ENCODE results near the gene GJC2.
A peak's percentile ranks its signal among the peaks of the same experiment; 100 is the strongest.

The GJC2 gene

DNA sequence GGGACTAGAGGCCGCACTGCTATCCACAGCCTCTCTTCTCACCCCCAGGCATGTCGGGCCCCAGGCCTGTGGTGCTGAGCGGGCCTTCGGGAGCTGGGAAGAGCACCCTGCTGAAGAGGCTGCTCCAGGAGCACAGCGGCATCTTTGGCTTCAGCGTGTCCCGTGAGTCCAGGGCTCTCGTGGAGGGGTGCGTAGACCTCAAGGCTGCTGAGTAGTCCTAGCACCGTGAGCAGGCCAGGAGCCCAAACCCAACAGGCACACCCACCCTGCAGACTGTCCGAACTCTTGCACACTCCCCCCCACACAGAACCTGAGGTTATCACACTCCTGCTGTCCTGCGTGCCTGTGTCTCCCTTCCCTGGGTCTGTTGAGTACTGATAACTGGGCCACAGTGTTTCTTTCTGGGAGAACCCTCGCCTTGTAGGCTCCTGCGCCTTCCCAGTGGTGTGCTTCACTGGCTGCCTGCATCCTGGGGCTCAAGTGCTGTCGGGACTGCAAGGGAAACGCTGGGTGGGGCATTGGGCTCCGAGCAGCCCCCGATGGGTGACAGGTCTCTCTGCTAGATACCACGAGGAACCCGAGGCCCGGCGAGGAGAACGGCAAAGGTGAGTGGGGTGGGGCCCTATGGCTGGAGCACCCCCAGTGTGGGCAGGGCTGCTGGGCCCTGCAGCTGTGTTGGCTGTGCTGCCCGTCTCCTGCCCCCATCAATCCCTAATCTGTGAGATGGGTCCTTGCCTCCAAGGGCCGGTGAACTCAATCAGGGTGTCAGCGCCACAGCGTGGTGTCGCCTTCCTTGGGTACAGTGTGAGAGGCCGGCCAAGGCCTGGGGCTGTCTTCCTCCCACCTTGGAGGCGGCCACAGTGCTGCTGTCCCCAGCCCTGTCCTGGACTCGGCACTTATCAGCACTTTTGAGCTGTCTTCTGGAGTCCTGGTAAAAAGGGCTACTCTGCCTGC lies 4.0 kb upstream of the GJC2 start:
- DNase-seq (ENCODE audit: low spot score): peak; percentile 72

DNA sequence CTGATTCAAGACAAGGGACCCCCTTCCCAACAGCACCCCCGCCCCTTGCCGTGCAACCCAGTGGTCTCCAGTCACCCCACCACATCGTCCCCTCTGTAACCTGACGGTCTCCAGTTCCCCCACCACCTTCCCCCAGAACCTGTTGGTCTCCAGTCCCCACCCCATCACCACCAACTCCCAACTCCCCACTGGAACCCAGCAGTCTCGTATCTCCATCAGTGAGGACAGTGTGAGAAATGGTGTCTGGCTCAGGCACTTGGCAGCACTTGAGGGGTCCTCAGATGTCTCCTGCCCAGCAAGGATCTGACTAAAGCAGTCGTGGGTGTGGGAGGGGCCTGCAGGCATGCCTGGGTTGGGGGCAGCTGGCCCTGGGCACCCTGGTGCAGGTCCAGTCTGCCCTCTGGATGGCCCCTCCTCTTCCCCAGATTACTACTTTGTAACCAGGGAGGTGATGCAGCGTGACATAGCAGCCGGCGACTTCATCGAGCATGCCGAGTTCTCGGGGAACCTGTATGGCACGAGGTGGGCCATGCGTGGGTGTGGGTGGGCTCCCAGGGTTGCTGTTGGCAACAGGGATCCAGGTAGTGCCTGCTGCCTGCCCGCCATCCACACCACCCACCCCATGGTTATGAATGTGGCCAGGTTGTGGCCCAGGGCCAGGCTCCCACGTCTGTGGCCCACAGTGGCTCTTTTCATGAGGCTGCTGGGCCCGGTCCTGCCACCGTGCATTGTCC lies 3.1 kb upstream of the GJC2 start:
- DNase-seq (ENCODE audit: low spot score): no peak

DNA sequence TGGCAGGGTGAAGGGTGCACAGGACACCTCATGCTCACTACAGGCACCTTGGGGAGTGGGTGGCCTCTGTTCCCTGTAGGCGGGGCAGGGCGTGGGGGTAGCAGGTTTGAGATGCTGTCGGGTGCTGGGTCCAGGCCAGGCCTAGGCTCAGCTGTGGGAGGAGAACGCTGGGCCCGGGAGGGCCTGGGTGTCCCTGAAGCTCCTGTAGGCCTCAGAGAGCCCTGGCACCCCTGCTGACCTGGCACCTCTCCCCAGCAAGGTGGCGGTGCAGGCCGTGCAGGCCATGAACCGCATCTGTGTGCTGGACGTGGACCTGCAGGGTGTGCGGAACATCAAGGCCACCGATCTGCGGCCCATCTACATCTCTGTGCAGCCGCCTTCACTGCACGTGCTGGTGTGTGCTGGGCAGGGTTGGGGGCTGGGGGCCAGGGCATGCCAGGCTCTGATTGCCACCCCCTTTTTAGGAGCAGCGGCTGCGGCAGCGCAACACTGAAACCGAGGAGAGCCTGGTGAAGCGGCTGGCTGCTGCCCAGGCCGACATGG lies 2.5 kb upstream of the GJC2 start:
- no peak for DNase-seq (ENCODE audit: low spot score)

DNA sequence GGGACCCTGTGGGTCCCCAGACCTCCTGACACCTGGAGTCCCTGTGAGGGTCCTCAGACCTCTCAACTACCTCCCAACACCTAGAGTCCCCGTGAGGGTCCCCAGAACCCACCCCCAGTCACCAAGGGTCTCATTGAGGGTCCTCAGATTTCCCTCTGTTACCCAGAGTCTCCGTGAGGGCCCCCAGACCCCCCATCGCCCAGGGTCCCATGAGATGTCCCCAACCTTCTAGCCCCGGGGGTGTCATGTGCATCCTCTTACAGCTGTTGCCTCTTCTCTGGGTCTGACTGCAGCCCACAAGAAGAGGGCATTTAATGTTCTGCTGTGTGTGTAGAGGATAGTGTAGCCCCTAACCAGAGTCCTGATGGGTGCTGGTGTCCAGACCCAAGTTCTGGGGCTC lies 2.0 kb upstream of the GJC2 start:
- no peak for DNase-seq (ENCODE audit: low spot score)

DNA sequence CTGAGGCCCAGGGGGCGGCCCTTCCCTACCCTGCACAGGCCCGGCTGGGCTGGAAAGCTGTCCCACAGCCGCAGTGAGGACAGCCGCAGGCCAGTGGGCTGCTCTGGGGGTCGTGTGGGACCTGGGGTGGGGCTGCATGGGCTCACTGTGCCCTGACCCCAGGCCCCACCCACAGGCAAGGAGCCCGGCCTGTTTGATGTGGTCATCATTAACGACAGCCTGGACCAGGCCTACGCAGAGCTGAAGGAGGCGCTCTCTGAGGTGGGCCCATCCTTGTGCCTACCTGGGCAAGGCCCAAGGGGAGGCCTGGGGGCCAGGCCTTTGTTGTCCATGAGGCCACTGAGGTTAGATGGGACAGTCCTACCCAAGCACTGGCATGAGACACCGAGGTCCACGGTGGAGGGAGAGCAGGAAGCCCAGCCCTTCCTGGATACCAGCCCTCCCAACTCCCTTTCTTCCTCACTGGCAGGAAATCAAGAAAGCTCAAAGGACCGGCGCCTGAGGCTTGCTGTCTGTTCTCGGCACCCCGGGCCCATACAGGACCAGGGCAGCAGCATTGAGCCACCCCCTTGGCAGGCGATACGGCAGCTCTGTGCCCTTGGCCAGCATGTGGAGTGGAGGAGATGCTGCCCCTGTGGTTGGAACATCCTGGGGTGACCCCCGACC lies 1.4 kb upstream of the GJC2 start:
- DNase-seq (ENCODE audit: low spot score): no peak

DNA sequence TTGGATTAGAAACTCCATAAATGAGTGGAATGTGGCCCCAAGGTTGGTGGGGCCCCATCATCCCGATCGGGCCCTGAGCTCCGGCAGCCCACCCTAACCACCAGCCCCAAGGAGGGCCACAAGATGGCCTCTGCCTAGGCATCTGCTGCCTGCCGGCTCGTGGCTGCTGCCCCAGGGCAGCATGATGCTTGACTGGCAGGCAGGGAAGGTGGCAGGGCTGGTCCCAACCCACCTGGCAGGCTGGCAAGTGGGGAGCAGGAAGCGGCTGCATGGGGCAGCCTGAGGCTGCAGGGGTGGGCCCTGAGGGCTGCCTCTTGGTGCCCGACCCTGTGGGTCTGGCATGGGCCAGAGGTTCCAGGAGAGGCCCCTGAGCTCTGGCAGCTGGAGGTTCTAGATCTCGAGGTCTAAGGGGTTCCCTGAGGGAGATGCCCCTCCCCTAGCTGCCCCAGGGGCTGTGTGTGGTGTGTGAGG lies 760 bp upstream of the GJC2 start:
- DNase-seq (ENCODE audit: low spot score): no peak

DNA sequence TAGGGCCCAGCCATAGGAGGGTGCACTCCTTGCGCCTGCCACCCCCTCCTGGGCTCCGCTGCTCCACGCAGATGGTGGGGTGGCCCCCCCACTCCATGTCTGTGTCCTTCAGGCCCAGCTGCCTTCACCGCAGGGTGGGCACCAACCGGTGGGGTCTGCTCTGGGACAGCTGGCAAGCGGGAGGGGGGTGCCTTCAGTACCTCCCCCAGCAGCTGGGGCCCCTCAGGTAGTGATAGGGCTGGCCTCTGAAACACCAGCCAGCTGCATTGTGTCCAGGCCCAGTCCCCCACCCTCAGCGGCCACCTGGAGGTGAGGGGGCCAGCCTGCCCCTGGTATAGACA lies 360 bp downstream of the GJC2 start:
- no peak for DNase-seq (ENCODE audit: low spot score)

DNA sequence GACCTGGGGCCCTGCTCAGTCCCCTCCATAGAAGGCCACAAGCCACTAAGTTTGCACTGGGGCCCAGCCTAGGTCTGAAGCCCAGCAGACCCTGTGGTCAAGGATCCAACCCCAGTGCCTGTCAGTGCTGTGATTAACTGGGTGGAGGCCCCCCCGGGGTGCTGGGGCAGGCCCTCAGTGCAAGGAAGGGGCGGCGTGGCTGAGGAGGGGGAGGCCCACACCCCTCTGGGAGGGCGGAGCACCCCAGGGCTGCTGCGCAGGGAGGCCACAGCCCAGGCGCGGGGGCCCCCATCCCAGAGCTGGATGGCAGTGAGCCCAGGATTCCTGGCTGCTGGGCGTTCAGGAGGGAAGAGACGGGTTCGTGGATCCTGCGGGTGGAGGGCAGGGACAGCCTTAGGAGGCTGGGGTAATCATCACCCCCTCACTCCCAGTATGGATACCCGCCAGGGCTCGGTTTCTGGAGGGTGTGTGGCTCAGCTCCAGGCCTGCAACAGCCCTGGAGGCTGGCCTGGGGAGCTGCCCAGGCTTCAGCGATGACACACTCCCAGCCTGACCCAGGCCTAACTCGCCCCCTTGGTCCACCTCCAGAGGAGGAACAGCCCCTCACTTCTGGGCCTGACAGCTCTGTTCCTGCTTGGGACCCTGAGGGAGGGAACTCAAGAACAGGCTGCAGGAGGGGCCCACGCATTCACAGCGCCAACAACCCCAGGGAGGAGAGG lies 890 bp downstream of the GJC2 start:
- no peak for DNase-seq (ENCODE audit: low spot score)

DNA sequence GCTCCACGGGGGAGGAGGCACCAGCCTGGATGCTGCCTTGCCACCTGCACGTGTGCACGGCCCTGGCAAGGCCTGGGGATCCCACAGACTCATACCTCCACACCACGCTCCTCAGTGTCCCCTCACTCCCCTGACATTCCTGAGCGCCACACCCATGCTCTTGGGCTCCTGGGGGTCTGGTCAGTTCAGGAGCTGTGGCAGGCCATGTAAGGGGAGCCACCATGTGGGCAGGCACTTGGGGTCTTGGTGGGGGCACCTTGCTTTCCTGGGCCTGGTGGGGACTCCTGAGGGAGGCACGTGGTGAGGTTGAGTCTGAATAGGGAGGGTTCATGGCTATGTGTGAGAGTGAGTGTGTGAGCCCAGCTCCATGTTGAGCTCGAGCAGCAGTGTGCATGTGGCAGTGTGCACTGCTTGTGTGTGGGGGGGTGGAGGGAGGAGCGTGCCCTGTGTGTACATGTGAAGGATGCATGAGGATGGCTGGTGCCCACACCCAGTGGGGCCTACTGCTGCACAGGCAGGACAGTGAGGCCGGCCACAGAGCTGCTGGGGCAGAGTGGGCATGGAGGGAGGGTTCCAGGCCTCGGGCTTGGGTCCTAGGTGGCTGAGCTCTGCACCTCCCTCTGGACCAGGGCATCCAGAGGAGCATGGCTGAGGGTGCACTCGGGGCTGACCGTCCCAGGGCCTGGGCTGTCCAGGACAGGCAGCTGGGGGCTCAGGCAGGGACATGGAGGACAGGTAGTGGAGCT lies 1.6 kb downstream of the GJC2 start:
- DNase-seq (ENCODE audit: low spot score): no peak

DNA sequence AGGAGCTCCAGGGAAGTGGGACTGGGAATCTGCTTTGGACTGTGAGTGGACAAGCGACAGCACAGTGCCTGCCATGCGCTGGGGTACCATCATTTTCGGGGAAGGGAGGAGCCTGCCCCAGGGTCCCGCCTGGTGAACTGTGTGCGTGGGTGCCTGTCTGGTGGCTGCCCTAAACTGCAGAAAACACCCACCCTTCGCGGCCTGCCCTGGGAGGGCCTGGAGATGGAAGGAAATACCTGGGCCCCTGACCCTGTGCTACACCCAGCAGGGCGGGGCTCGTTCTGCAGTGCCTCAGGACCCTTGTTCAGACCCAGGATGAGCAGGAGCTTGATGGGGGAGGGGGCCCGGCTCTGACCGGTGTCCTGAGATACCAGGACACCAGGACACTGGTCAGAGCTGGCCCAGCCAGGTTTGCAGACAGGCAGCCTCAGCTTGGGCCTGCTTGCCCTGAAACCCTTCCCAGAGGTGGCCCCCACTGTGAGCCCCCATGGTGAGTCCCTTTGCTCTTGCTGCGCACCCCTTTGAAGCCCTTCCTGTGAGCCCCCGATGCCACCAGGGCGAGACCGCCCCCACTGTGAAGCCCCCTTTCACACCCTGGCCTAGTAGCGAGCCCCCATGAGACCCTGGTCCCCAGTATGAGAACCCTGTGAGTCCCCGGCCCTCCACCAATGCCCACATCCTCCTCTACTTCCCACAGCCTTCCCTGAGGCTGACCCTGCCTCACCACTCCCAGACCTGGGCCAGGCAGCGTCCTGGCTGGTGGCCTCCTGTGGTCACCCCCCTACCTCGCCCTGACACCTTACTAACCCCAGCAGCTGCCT lies 2.6 kb downstream of the GJC2 start:
- DNase-seq (ENCODE audit: low spot score): no peak

DNA sequence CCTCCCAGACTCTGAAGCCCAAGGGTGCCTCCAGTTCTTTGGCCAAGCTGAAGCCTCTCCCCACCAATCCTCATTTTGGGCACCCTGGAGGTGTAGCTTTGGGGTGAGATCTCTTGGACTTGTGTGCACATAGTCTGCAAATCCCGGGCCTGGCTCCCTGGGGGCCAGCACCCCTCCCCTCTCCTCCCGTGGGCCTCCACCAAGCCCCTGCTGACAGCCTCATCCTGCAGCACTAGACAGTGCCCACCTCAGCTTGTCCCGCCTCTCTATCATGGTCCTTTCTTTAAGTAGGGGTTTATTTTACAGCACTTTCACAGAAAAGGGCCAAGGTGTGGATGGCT lies 3.2 kb downstream of the GJC2 start:
- DNase-seq (ENCODE audit: low spot score): no peak

DNA sequence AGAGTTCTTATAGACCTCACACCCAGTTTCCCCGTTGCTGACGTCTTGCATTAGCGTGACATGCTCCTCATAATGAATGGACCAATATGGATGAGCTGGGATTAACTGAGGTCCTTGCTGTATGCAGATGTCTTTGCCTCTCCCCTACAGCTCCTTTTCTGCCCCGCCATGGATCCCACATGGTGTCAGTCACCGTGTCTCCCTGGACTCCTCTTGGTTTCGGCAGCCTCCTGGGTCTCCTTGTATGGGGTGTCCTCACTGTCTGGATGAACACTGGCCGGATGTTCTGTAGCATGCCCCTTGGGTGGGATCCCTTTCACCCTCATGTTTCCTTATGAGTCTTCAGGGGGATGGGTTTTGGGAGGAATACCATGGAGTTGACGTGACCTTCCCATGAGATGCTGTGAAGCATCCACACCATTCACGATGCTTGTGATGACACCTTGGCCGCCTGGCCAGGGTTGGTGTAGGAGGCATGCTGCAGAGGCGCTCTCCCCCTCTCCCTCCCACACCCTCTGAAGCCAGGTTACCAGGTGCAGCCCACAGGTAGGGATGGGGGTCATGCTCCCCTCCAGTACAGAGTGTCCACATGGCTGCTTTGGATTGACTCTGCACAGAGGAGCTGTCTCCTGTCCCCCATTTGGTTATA lies 4.4 kb downstream of the GJC2 start:
- DNase-seq (ENCODE audit: low spot score): no peak

DNA sequence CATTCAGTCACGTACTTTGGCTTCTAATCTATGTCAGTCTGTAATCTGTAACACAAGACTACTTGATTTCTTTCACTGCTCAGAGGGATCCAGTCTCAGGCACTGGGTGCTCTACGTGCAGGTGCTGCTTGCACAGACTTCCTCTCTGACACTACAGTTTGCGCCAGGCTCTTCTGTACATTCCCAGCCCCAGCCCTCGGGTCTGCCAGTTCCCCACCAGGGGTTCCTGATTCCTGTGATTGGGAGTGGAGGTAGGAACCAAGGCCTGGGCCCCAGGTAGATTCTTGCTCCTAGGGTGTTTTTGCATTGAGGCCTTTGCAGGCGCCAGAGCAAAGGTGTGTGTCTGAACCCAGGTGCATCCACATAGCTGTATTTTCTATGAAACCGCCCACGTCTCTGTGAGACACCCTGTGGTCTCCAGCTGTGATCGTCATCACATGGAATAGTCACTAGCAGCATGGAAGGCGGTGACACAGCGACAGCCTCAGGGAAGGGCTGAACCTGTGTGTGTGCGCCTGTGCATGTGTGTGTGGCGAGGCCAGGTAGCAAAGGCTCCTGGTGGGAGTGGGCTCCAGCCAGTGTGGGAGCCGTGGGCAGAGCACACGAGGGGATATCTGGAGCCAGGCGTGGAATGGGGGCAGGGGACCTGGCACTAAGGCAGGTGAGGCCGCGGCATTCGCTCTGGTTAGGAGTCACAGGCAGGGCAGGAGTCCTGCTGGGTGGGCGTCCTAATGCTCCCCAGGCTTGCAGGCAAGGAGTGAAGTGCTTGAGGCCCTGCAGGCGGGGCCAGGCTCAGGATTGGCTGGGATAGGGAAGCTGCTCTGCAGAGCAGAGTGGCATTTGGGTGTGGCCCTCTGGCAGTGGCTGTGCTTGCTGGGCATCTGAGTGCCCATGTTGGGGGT lies 5.2 kb downstream of the GJC2 start:
- DNase-seq (ENCODE audit: low spot score): no peak

DNA sequence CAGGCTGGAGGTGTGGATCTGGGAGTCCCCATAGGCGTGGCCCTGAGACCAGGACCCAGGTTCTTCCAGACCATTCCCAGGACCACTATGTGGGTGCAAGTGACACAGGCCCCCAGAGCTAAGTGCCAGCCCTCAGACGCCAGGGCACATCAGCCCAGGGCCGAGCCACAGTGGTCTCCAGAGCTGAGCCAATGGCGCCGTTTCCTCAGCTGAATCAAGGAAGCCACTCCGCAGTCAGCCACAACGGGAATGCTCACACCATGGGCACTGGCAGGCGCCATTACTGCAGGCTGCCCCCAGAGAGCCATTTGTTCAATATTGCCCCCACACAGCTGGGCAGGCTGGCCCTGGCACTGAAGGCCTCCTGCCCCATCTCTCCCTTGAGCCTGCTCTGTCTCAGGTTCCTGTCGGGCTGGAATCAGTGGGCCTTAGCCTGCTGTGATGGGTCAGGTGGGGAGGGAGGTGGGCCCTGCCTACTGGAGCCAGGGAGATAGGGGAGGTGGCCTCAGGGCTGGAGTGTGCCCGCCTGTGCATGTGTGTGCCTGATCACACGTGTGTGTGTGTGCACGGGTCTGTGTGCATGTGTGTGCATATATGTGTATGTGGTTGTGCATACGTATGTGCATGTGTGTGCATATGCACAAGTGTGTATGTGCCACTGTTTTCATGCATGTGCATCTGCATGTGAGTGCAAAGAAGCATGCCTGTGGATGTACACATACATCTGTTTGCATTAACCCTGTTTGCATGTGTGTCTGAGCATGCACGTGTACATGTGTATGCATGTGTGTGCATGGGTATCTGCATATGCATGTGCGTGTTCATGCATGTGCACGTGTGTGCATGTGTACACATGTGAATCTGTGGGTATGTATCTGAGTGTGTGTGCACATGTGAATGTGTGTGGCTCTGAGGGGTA lies 6.1 kb downstream of the GJC2 start:
- no peak for DNase-seq (ENCODE audit: low spot score)

DNA sequence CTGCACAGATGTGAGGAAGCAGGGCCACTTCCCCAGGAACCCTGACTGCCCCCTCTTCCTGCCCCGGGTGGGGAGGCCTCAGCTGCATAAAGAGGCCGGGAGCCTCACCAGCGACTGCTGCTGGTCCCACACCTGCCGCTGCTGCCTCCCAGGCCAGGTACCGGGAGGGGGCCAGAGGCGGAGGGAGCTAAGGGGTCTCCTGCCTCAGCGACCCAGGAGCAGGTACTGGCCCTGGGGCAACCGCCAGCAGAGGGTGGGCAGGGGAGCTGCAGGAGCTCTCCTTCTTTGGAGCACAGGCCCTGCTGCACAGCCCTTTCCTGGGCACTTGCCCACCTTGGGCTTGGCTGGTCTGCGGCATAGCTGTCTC lies 6.8 kb downstream of the GJC2 start:
- no peak for DNase-seq (ENCODE audit: low spot score)

DNA sequence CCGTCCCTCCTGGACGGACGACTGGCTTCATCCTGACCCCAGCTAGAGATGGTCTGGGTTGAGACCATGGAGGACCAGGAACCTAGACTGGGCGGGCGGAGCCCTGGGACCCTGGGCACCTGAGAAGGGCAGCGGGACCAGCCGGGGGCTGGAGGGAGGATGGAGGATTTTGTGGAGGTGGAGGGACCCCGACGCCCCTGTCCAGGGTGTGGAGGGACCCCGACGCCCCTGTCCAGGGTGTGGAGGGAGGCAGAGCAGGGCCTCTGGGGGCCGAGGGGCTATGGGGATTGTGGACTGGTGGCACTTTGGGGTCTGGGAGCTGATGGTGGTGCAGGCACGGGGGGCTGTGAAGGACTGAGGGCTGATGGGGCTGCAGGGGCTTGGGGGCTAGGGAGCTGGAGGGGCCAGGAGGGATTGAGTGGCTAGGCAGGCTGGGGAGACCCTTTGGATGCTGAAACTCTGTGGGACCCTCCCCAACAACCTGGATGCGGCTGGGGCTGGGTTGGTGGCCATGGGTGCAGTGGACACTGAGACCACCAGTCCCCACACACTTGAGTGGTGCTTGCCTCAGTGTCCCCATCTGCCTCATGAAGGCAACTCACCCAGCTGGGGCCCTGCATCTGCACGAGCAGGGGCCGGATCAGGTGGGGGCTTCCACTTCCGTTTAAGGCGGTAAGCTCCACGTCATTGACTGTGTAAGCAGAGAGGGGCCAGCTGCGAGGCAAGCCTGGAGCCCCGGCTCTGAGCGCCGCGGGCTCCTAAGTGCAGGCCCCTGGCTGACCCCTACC lies 7.4 kb downstream of the GJC2 start:
- DNase-seq (ENCODE audit: low spot score): no peak

DNA sequence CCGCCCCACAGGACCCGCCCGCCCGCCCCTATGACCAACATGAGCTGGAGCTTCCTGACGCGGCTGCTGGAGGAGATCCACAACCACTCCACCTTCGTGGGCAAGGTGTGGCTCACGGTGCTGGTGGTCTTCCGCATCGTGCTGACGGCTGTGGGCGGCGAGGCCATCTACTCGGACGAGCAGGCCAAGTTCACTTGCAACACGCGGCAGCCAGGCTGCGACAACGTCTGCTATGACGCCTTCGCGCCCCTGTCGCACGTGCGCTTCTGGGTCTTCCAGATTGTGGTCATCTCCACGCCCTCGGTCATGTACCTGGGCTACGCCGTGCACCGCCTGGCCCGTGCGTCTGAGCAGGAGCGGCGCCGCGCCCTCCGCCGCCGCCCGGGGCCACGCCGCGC lies 8.0 kb downstream of the GJC2 start:
- no peak for DNase-seq (ENCODE audit: low spot score)
